Common myeloid progenitor, CD34-positive (primary cell): ENCODE results near the gene BBOX1.

Experiments used
- CTCF ChIA-PET: fragments of 350-600 bp; sonication (Branson Sonifier 250); formaldehyde crosslinking; loops from one replicate; lab custom pipeline; 2021; ENCODE audit warnings: antibody characterized with exemption; lab: Charles Lee
- POLR2A ChIA-PET: fragments of 350-600 bp; sonication (Branson Sonifier 250); formaldehyde crosslinking; loops from one replicate; lab custom pipeline; 2021; ENCODE audit warnings: antibody characterized with exemption; lab: Charles Lee
- DNase-seq, 3 donors: peaks; one replicate each; pipeline versions ENCODE4 v3.0.0 to v3.0.0-alpha.2; 2013
- H3K27ac ChIP-seq, 2 experiments: 1 replicate in 1 of 2; 2 replicates in 1 of 2; pipeline ENCODE4 v1.7.0; 2013; ENCODE audit warnings: inconsistent platforms in 2 of 2, low read length in 2 of 2, mild to moderate bottlenecking in 2 of 2, low read depth in 1 of 2, moderate library complexity in 1 of 2; ENCODE audit not compliant: severe bottlenecking in 2 of 2, insufficient read depth in 1 of 2, poor library complexity in 1 of 2
- H3K27me3 ChIP-seq, 5 experiments: replicated peaks in 2 of 5; 1 replicate in 3 of 5; 2 replicates in 2 of 5; pipeline versions ENCODE4 v1.6.1 to v1.7.0; 2013; ENCODE audit warnings: low read length in 4 of 5, mild to moderate bottlenecking in 2 of 5, moderate library complexity in 2 of 5, inconsistent platforms in 1 of 5; ENCODE audit not compliant: insufficient read depth in 5 of 5, control insufficient read depth in 4 of 5
- H3K36me3 ChIP-seq, 4 experiments: 1 replicate in 2 of 4; 2 replicates in 2 of 4; pipeline versions ENCODE4 v1.6.1 to v1.7.0; 2013; ENCODE audit warnings: low read length in 3 of 4, control low read depth in 1 of 4, mild to moderate bottlenecking in 1 of 4; ENCODE audit not compliant: control insufficient read depth in 4 of 4, insufficient read depth in 4 of 4
- H3K4me1 ChIP-seq, 4 experiments: 1 replicate in 3 of 4; 2 replicates in 1 of 4; pipeline versions ENCODE4 v1.6.1 to v1.7.1; 2013; ENCODE audit warnings: low read length in 3 of 4, mild to moderate bottlenecking in 3 of 4, control low read depth in 1 of 4, inconsistent platforms in 1 of 4, moderate library complexity in 1 of 4; ENCODE audit not compliant: control insufficient read depth in 4 of 4, insufficient read depth in 4 of 4; ENCODE audit errors: control extremely low read depth in 1 of 4
- H3K4me3 ChIP-seq, 7 experiments: 1 replicate in 4 of 7; 2 replicates in 3 of 7; pipeline versions ENCODE4 v1.5.1 to v1.7.0; 2013; ENCODE audit warnings: mild to moderate bottlenecking in 7 of 7, low read length in 6 of 7, moderate library complexity in 6 of 7, inconsistent platforms in 2 of 7, low read depth in 2 of 7, control low read depth in 1 of 7; ENCODE audit not compliant: insufficient read depth in 4 of 7, control insufficient read depth in 1 of 7; ENCODE audit errors: extremely low read depth in 1 of 7
- H3K9me3 ChIP-seq, 5 experiments: 1 replicate in 4 of 5; 2 replicates in 1 of 5; pipeline versions ENCODE4 v1.6.1 to v1.7.1; 2013; ENCODE audit warnings: low read length in 4 of 5, mild to moderate bottlenecking in 2 of 5, inconsistent platforms in 1 of 5, low read depth in 1 of 5, moderate library complexity in 1 of 5; ENCODE audit not compliant: control insufficient read depth in 4 of 5, insufficient read depth in 2 of 5; ENCODE audit errors: control extremely low read depth in 1 of 5
- WGBS: methylation state at CpG from one replicate; pipeline ENCODE4 v1.1.5; 2013; ENCODE audit not compliant: insufficient coverage; 5-methylcytosine and 5-hydroxymethylcytosine counted together

BBOX1 gene

DNA sequence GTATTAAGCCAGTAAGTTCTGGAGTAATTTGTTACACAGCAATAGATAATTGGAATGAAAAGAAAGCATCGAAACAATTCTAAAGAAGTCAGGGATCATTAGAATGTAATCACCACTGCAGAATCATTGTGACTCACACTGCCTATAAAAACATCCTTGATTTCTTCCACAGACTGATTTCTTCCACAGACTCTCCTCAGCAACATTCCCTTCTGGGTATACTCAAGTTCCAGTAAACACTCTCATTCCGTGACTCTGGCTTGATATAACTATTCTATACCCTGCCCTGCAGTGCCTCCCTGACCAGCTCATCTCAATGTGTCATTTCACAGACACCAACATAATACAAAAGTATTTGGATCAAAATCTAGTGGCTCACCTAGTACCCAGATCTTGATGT is 120.5 kb downstream of the BBOX1 start:
- WGBS = 100% methylated on average over 2 of the region's 2 CpGs

DNA sequence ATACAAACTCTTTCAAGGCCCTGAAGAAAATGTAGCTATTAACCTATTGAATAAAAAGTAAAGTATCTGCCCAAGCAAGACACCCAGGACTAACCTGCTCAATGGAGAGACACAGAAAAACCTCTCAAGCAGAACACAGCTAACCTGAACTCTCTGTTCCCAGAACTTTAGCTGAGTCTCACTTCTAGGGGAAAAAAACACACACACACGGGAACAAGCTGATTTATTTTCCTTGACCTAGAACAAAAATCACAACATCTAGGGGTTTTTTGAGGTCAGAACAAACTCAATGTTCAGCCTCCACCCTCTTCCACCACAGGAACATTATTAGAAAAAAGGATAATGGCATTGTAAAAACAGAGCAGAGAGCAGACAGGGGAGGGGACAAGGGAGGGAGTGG is 121.6 kb downstream of the BBOX1 start:
- ChIA-PET CTCF (interaction anchor here (1.2 to 1.3 kb wide), 2 partner anchors 12 to 323 kb away, joined by 3 read pairs; no protein-coding TSS in a partner anchor), POLR2A (no interaction called here)
- no CpG with 5 or more reads among the region's 1 CpG for WGBS
- no peak for DNase-seq
- Histone ChIP-seq H3K9me3 (no peaks in the 10 kb centered on the region), H3K36me3 (no peaks in the 10 kb centered on the region), H3K4me1 (no peaks in the 10 kb centered on the region), H3K27me3 (peaks cover 0 to 5% (median 0%) of the 10 kb centered on the region in 5 experiments), H3K4me3 (no peak overlapping the region), H3K27ac (no peak overlapping the region)

More for the DNA sequence above, 120.5 kb downstream of the BBOX1 start:
- Histone ChIP-seq H3K36me3 (no peaks in the 10 kb centered on the region), H3K27me3 (peaks cover 0 to 5% (median 0%) of the 10 kb centered on the region in 5 experiments), H3K27ac (no peak overlapping the region), H3K9me3 (no peaks in the 10 kb centered on the region), H3K4me1 (no peaks in the 10 kb centered on the region), H3K4me3 (no peak overlapping the region)
- POLR2A ChIA-PET = no interaction called here
- CTCF ChIA-PET = interaction anchor here (1.2 to 1.3 kb wide), 2 partner anchors 10 to 325 kb away, joined by 3 read pairs; no protein-coding TSS in a partner anchor
- DNase-seq = no peak

DNA sequence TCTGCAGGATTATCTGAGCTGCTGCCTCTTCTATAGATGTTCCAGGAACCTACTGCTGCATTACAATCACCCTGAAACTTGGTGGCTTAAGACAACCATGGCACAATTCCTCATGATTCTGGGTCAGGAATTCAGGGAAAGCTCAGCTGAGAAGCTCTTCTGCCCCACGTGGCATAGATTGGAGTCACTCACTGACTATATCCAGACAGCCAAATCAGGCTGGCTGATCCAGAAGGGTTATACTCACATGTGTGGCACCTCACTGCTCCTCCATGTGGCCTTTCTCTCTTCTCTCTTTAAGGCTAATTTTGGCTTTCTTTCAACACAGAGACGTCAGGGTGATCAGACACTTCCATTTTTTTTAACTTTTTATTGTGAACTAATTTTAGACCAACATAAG is 125.5 kb downstream of the BBOX1 start:
- no peak for DNase-seq
- 25% methylated on average over 1 of the region's 2 CpGs for WGBS
- H3K4me1 ChIP-seq = no peaks in the 10 kb centered on the region
- POLR2A ChIA-PET = no interaction called here
- peaks cover 0 to 2% (median 0%) of the 10 kb centered on the region in 5 experiments for H3K27me3 ChIP-seq
- CTCF ChIA-PET = interaction anchor here (0.7 kb wide), 1 partner anchor 319 kb away, joined by 3 read pairs; no protein-coding TSS in a partner anchor
- no peak overlapping the region for H3K4me3 ChIP-seq
- no peak overlapping the region for H3K27ac ChIP-seq
- no peaks in the 10 kb centered on the region for H3K36me3 ChIP-seq
- H3K9me3 ChIP-seq = no peaks in the 10 kb centered on the region

DNA sequence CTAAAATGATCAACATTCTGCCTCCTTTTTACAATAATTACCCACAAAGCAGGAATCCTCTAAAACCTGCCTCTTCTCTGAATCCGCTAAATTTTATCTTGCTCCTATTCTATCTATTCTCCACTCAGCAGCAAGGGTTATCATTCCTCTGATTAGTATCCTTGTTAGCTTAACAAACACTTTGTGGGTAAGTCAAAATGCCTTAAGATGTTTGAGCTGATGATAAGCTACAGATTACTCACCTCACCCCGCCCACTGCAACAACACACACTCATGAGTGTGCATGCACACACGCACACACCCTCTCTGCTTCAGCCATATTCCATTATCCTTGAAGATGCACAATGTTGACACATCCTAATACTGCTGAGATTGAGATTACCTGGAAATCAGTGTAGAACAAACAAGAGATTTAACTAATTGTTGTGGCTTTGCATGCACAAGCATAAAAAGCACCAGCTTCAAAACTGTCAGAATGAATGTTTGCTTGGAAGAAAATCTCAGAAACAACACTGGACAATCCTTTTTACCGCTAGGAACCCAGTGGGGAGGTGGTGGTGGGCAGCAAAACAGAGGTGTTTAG is 130.9 kb downstream of the BBOX1 start:
- no peaks in the 10 kb centered on the region for H3K4me1 ChIP-seq
- DNase-seq = no peak
- ChIA-PET CTCF (no interaction called here), POLR2A (no interaction called here)
- no peaks in the 10 kb centered on the region for H3K36me3 ChIP-seq
- WGBS = 100% methylated on average over 2 of the region's 4 CpGs
- no peaks in the 10 kb centered on the region for H3K9me3 ChIP-seq
- H3K27ac ChIP-seq = no peak overlapping the region
- H3K27me3 ChIP-seq = peaks cover 0 to 4% (median 0%) of the 10 kb centered on the region in 5 experiments
- no peak overlapping the region for H3K4me3 ChIP-seq

DNA sequence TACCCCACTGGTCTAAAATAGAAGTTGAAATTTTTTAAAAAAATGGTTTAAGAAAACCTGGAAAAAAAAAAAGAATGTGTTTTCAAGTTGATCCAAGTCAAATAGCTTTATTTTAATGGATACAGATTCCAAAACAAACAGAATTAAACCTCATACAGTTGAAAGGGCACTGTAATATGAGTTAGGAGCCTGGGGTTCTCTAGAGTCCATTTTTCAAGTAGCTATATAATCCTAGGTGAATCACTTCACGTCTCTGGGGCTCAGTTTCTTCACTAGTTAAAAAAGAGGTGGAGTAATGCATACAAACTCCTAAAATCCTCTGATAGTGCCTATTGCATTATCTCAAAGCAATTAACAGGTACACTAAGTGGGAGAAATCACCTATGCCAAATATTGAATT is 132.9 kb downstream of the BBOX1 start:
- WGBS = no CpG with 5 or more reads among the region's 1 CpG
- ChIA-PET CTCF (interaction anchor here (1.3 kb wide), 1 partner anchor 12 kb away, joined by 5 read pairs; no protein-coding TSS in a partner anchor), POLR2A (interaction anchor here (0.7 kb wide), 1 partner anchor 14 kb away, joined by 5 read pairs; no protein-coding TSS in a partner anchor)
- H3K4me3 ChIP-seq = no peak overlapping the region
- peaks cover 0 to 4% (median 0%) of the 10 kb centered on the region in 5 experiments for H3K27me3 ChIP-seq
- H3K9me3 ChIP-seq = no peaks in the 10 kb centered on the region
- H3K27ac ChIP-seq = no peak overlapping the region
- no peaks in the 10 kb centered on the region for H3K36me3 ChIP-seq
- no peaks in the 10 kb centered on the region for H3K4me1 ChIP-seq
- DNase-seq = no peak

DNA sequence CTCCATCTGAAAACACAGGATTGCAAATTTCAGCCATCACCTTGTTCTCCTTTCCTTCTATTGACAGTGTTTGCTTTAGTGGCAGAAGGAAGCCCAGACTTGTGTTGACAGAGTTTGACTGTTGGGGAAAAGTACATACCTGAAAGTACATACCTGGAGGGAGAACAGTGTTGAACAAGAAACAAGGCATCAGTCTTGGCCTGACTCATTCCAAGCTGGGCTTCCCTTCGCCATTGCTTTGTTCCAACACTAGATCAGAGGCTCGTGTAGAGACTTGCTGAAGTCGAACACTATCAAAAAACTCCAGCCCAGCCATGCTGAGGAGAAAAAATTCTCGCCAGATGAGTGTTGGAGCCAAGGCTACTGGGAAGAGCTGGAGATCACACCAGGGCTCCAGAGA is 133.4 kb downstream of the BBOX1 start:
- no peak for DNase-seq
- no peaks in the 10 kb centered on the region for H3K36me3 ChIP-seq
- no peaks in the 10 kb centered on the region for H3K9me3 ChIP-seq
- no peak overlapping the region for H3K4me3 ChIP-seq
- CTCF ChIA-PET = interaction anchor here (1.3 kb wide), 1 partner anchor 12 kb away, joined by 5 read pairs; no protein-coding TSS in a partner anchor
- H3K27me3 ChIP-seq = peaks cover 0 to 4% (median 0%) of the 10 kb centered on the region in 5 experiments
- no peaks in the 10 kb centered on the region for H3K4me1 ChIP-seq
- POLR2A ChIA-PET = interaction anchor here (0.7 kb wide), 1 partner anchor 13 kb away, joined by 5 read pairs; no protein-coding TSS in a partner anchor
- WGBS = 96% methylated on average over 4 of the region's 4 CpGs
- no peak overlapping the region for H3K27ac ChIP-seq

DNA sequence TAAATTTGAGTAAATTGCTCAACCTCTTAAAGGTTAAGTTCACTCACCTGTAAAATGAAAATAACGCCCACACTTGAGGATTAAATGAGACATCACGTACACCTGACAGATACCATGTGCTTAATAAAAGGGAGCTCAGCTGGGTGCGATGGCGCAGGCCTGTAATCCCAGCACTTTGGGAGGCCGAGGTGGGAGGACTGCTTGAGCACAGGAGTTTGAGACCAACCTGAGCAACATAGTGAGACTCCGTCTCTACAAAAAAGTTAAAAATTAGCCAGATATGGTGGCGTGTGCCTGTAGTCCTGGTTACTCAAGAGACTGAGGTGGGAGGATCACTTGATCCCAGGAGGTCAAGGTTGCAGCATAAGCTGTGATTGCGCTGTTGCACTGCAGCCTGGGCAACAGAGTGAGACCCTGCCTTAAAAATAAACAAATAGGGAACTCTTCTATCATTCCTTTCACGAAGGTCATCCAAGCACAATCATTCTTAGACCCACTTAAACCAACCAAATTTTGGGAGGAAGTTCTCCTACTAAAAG is 134.1 kb downstream of the BBOX1 start:
- CTCF ChIA-PET = no interaction called here
- WGBS = 100% methylated on average over 6 of the region's 9 CpGs
- POLR2A ChIA-PET = no interaction called here

More for the DNA sequence above, 134.1 kb downstream of the BBOX1 start:
- DNase-seq = no peak
- Histone ChIP-seq H3K36me3 (no peaks in the 10 kb centered on the region), H3K27ac (no peak overlapping the region), H3K4me1 (no peaks in the 10 kb centered on the region), H3K27me3 (peaks cover 0 to 4% (median 0%) of the 10 kb centered on the region in 5 experiments), H3K4me3 (no peak overlapping the region), H3K9me3 (no peaks in the 10 kb centered on the region)
